HG02938 (cell line): ENCODE measurements around the gene THAP4.

Experiments used
- ATAC-seq: cut with Tn5 transposase; IDR thresholded peaks from one replicate; pipeline ENCODE4 v1.9.1; 2021; ENCODE audit warnings: mild to moderate bottlenecking, moderate library complexity; ENCODE audit not compliant: unreplicated experiment

The THAP4 gene

DNA sequence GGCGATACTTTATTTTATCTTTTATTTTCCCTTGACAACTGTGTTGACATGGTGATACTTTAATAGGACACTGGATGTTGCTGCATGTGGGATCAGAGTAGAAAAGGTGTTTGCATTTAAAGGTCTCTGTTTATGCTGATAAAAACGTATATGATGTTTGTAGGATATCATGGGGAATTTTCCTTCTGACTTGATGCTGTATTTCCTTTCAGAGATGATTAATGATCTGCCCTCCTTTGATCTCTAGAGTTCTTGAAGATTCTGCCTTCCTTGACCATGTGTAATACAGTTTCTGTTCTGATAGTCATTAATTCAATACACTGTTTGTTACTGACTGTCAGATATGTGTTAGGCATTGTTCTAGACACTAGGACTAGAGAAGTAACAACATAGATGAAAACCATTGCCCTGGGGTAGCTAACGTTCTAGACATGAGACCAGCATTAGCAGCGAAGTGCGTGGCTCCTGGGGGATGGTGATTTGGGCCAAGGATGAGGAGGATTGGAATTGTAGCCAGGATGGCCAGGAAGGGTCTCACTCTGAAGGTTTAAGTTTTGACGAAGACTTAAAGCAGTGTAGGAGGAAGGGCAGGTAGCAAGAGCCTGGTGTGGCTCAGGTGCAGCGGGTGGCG lies 3.3 kb upstream of the THAP4 start:
- no peak for ATAC-seq

DNA sequence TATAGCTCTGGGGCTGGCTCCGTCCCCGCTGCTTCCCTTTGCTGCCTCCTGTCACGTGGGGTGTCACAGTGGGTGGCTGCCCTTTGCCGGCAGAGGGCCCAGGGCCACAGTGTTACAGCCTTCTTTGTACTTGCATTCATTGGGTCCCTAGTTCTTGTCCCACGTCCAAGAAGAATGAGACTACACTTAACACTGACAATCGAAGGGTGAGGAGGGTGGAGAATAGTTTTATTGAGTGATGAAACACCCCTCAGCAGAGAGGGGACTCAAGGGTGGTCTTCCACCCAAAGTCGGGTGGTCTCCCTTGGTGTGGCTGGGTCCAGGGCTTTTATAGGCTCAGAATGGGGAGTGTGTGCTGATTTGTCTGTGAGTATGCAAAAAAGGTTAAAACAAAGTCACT lies 2.4 kb upstream of the THAP4 start:
- no peak for ATAC-seq

- no peak for ATAC-seq
Observed at GRCh38 chr2:241638940-241639339, 2.0 kb upstream of the THAP4 start.

- peak; percentile 14 for ATAC-seq
Observed at GRCh38 chr2:241637795-241638660, 1.1 kb upstream of the THAP4 start.

DNA sequence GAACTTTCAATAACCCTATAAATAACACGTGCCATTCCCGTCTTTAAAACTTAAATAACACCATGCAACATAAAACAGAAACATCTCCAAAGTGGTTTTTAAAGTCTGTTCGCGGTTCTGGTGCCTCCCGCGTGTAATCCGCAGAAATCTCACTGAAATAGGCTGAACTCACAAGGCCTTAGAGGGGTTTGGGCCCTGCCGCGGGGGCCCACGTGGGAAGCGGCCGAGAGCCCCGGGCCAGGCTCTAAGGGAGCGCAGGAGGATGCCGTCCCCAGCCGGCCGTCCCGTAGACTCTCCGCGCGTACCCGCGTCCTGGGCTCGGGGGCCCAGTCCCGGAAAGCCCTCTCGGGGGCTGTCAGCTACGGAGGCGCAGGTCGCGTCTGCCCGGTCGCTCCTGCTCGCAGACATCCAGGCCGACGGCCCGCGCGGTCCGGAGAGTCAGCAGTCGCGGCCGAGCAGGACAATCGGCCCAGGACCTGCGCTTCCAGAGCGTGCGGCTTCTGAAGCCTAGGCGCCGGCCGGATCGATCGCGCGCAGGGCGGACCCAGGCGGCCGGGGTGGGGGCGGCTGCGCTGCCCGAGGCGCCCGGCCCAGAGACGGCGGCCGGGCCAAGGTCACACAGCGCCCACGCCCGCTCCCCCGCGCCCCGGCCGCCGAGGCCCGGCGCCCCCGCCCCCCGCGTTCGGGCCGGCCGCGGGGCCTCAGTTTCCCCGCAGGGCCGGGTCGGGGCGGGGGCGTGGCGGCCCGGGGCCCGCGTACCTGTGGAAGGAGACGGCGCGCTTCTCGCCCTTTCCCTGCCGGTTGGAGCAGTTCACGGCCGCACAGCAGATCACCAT lies 558 bp downstream of the THAP4 start:
- ATAC-seq, result peak; percentile 23

DNA sequence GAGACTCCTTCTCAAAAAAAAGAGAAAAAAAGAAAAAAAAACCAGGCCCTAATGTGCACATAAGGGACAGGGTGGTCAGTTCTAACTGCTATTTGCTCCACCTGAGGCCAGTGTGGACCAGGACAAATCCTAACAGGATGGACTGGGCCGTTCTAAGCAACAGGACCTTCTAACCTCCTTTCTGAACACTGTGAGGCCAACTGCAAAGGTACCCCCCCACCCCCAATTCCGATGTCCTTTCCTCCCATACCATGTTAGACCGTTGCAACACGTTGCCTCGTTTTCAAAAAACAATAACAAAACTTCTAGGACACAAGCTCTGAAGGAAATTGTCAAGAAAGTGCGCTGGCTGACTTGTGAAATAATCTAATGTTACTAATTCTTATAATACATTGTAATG lies 1.2 kb downstream of the THAP4 start:
- no peak for ATAC-seq

- no peak for ATAC-seq
Observed at GRCh38 chr2:241633561-241633960, 3.4 kb downstream of the THAP4 start.

- no peak for ATAC-seq
Observed at GRCh38 chr2:241632478-241633325, 4.3 kb downstream of the THAP4 start.

GRCh38 chr2:241629762-241630435 lies 7.1 kb downstream of the THAP4 start:
- no peak for ATAC-seq

DNA sequence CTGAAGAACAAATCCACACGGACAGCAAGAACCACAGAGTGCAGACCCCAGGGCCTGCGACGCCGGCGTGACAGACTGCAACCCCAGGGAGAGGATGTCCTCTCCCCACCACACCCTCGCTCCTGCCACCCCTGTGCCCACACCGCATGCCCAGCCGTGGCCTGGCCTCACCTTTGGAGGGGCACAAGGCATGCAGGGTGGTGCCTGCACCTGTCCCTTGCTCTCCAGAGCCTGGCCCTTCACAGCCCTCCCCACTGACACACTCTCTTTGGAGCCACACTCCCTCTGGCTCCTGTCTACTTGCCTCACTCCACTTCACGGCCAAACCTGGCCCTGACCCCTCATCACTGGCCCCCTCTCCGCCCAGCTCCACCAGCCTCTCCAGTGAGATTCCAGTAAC lies 9.3 kb downstream of the THAP4 start:
- ATAC-seq, result no peak

GRCh38 chr2:241620419-241620769 lies 16.6 kb downstream of the THAP4 start:
- no peak for ATAC-seq

GRCh38 chr2:241619597-241620418 lies 17.1 kb downstream of the THAP4 start:
- no peak for ATAC-seq

GRCh38 chr2:241618829-241619228 lies 18.1 kb downstream of the THAP4 start:
- ATAC-seq, result no peak

- no peak for ATAC-seq
Observed at GRCh38 chr2:241618296-241618805, 18.6 kb downstream of the THAP4 start.

DNA sequence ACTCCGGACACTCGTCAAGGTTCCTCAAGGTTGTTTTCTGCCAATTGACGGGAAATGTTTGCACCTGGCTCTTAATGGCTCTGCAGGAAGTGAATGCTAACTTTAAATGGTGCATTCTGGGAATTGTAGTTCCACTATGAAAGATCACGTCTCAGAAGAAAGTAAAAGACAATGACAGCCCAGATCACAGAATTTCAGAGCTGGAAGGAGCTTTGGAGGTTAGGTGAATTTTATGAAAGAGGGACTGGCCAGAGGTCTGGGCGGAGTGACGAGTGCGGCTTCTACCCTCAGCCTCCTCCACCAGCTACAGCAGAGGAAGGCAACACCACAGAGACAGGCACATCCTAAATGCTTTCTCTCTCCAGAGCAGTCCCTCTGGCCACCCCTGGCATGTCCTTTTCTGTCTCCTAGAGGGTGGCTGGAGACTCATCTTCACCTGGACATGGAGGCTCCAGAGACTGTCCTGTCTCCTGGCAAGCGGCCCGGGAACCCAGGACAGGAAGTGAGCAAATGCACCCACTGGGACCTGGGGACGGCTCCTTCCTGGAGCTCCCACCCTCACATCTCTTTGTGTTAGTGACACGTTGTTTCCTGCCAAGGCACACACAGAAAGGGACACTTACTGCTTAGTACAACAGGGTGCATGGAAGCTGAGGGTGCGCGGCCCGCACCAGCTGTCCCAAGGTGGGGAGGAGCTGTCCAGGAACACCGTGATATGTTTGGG lies 19.4 kb downstream of the THAP4 start:
- peak; percentile 80 for ATAC-seq

DNA sequence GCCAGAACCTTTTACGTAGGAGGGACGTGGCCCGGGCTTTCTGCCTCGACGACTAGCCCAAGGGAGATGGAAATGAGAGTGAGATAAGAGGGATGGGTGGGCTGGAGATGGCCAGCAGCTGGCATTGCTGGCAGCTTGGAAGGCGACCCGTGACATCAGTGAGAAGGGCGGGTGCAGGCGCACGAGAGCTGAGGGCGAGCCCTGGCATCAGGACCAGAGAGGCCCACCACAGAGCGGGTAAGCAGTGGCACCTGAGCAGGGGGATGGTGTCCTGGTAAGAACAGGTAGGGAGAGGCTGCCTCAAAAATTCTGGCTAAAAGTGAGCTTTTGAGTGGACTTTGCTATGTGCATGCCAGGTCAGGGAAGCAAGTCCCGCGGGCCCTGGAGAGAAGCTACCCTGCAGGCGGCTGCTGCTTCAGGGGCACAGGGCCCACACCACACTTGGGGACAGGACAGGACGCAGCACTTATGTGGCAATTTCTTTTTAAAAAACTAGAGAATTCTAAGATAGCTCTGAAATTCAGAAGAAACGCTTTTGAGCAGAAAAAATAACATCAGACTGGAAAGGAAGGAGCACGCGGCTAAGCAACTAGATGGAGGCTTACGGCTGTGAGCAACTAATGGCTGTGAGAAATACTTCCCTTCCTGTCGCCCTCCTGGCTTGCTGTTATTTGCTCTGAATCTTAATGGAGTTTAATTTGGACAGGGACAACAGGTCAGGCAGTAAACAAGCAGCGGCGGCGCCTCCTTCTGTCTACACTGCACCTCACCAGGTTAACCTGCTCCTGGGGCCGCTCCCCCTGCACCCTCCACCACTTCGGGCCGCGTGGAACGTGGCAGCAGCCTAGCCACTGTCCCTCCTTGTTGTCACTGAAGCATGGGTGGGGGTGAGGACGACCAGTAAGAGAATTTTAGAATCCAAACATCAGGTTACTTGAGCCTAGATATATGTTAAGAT lies 20.5 kb downstream of the THAP4 start:
- ATAC-seq, result no peak

GRCh38 chr2:241615522-241616052 lies 21.4 kb downstream of the THAP4 start:
- no peak for ATAC-seq
